ENCODE data around the gene MARCO.
"Not testable (repeated sequence)": the region's sequence is repeated elsewhere in the genome, so short reads cannot be mapped to it uniquely, and the experiment has no call there.

Gene MARCO

DNA sequence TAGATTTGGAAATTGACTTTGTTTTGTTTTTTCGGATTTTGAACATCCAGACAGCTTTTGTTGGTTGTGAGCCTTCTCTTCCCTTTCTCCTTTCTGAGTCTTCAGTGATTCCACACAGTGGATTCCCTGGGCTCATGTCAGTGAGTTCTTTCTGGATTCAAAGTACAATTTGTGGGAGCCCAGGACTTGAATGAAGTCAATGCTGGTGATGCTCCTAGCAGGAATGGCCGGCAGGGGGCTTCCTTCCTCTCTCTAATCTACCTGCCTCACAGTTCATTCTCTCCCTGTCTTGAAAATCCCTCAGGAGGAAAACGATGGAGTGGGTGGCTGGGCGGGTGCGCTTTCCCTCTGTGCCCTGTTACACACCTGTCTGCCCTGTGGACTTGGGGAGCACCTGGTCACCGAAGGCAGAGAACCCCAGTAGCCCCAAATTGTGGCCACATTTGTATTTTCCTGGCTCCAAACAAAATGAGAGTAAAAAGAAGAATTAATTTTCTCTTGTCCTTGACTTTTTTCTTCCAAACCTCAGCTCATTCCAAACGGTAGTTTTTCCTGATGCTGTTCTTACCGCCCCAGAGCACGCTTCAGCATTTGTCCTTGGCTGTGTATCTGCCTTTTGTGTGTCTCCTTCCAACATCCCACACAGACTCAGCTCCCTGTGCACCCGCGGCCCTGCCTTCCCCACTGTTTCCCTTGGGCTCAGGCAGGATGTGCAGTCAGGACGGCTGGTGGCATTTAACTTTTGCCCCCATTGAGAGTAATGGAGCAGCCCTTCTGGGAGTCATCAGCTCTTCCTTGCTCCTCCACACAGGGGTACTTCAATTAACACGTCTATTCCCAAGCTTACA, 86.6 kb downstream of the MARCO start:
- DNase-seq (ENCODE audit: low spot score) (peak; percentile 76), FAIRE-seq (peak; percentile 13)

DNA sequence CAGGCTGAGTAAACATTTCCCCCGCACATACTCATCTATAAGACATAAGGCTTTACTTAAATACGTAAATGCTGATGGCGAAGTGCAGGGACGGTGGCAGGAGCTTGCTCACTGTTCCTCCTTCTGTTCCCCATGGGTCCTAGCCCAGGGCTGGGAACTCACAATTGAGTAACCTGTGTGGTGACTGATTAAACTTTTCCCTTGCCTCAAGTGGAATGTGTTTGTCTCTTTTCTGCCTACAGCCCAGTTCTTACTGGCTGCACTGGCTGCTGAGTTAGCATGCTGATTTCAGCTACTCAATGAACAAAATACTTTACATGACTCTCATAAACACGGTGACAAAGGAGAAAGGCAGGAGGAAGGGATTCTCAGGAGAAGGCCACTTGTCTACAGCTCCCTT, 87.3 kb downstream of the MARCO start:
- FAIRE-seq, result no peak
- no peak for DNase-seq (ENCODE audit: low spot score)

- DNase-seq (ENCODE audit: low spot score); FAIRE-seq: not testable (repeated sequence)
These were observed 95.9 kb downstream of the MARCO start for GRCh38 chr2:119037922-119038321.

DNA sequence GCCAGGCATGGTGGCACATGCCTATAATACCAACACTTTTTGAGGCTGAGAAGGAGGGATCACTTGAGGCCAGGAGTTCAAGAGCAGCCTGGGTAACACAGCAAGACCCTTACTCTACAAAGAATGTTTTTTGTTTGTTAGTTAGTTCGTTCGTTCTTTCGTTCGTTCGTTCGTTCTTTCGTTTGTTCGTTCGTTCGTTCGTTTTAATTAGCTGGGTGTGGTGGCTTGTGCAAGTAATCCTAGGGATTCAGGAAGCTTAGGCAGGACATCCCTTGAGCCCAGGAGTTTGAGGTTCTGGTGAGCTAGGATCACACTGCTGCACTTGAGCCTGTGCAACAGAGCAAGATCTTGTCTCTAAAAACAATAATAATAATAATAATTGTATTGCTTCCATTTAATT, 98.7 kb downstream of the MARCO start:
- FAIRE-seq (no peak), DNase-seq (ENCODE audit: low spot score) (no peak)

Measured in urothelium cell line (cell line).